ENCODE data around the gene RYR3.

DNA sequence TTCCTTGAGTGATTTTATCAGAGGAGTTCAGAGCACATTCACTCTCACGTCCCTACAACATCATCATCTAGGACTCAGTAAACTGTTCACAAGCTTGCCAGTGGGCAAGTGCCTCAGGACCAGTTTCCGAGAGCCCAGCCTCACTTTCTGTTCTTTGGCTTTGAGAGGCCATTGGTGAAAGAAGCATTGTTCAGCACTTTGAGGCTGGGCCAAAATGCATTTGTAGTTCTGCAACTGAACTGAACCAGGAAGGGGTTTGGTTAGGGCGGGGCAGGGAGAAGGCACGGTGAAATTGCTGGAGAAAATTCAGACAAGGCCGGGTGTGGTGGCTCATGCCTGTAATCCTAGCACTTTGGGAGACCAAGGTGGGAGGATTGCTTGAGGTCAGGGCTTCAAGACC, 435.4 kb downstream of the RYR3 start:
- TF ChIP-seq POLR2A (IDR thresholded peaks at IDR 0.05), result no peak
- TF ChIP-seq, protein P1, sequence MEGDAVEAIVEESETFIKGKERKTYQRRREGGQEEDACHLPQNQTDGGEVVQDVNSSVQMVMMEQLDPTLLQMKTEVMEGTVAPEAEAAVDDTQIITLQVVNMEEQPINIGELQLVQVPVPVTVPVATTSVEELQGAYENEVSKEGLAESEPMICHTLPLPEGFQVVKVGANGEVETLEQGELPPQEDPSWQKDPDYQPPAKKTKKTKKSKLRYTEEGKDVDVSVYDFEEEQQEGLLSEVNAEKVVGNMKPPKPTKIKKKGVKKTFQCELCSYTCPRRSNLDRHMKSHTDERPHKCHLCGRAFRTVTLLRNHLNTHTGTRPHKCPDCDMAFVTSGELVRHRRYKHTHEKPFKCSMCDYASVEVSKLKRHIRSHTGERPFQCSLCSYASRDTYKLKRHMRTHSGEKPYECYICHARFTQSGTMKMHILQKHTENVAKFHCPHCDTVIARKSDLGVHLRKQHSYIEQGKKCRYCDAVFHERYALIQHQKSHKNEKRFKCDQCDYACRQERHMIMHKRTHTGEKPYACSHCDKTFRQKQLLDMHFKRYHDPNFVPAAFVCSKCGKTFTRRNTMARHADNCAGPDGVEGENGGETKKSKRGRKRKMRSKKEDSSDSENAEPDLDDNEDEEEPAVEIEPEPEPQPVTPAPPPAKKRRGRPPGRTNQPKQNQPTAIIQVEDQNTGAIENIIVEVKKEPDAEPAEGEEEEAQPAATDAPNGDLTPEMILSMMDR (IDR thresholded peaks at IDR 0.05), result no peak

All from lower leg skin (tissue), 3 donors.